SKM-1 (cell line): ENCODE data around the gene CCDC172.

Experiments
- DNase-seq: peaks from one replicate; lab custom pipeline; 2025; ENCODE audit not compliant: unreplicated experiment; lab: John Stamatoyannopoulos, UW

CCDC172 gene

DNA sequence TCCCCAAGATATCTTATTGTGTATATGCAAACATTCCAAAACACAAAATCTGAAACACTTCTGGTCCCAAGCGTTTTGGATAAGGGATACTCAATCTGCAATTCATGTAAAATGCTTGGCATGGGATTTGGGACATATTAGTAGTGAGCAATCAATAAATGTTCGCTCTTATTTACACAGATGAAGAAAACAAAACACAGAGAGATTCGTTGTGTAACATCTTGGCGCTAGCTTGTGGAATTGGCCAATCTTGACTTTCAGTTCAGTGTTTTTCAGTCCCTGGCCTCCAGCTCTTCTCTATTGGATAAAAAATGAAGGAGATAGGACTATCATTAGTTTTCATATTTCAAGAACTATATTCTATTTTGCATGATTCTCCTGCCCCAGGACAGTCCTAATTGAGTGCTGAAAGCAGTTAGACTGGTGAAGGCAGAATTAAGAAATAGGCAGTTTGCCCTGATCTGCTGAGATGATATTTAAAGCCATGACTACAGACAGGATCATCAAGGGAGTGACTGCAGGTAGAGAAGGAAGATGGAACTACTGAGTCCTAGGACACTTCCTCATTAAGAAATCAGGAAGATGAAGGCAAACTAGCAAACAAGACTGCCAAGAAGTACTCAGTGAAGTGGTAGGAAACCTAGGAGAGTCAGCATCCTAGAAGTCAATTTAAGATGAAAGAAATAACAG, 105.2 kb downstream of the CCDC172 start:
- no peak for DNase-seq
